GM12878 (cell line): ENCODE measurements around the gene CHRNG. TPM values are rescaled to one million over a fixed set of nuclear protein-coding genes. Genes with fewer than 3 reads are reported as not detected.
A peak's percentile ranks its signal among the peaks of the same experiment; 100 is the strongest.

ENCODE experiments used
- ATAC-seq: fragments of 200-7000 bp; cut with Tn5 transposase; 3 replicates; pipeline ENCODE4 v1.9.1; 2020; ENCODE audit warnings: mild to moderate bottlenecking, moderate library complexity
- BruUV-seq: library from RNA; stranded (reverse); fragments of 400-500 nt; replicated peaks from 2 replicates; lab custom pipeline; 2021; lab: Mats Ljungman, UMichigan
- CTCF ChIA-PET: fragments of 300-600 bp; sonication (Branson Sonifier 250); formaldehyde crosslinking; extraction: SDS; loops from one replicate; lab custom pipeline; 2021; ENCODE audit warnings: inconsistent platforms; lab: Yijun Ruan, JAX
- POLR2A ChIA-PET: fragments of 350-600 bp; formaldehyde crosslinking; extraction: SDS; loops from one replicate; lab custom pipeline; 2021; ENCODE audit warnings: inconsistent platforms; lab: Charles Lee
- RAD21 ChIA-PET: fragments of 300-600 bp; sonication (Branson Sonifier 250); formaldehyde crosslinking; loops from one replicate; lab custom pipeline; 2023; ENCODE audit warnings: antibody characterized with exemption; ENCODE audit not compliant: unreplicated experiment; lab: Charles Lee
- SMC1A ChIA-PET: fragments of 300-600 bp; sonication (Branson Sonifier 250); formaldehyde crosslinking; loops from one replicate; lab custom pipeline; 2023; ENCODE audit not compliant: unreplicated experiment, uncharacterized antibody; lab: Charles Lee
- DNase-seq: peaks from one replicate; pipeline ENCODE4 v3.0.0-alpha.2; 2011; ENCODE audit warnings: low read depth, low spot score
- FAIRE-seq: peaks from 3 replicates; lab custom pipeline; 2011; peaks lifted over from hg19 to GRCh38; lab: Jason Lieb, UNC
- H2AFZ ChIP-seq: 2 replicates; pipeline ENCODE4 v1.6.0; 2011; ENCODE audit warnings: low read depth, low read length, control low read depth; ENCODE audit not compliant: control insufficient read depth
- H3K27ac ChIP-seq: 2 replicates; pipeline ENCODE4 v1.5.1; 2011; ENCODE audit warnings: control low read depth; ENCODE audit not compliant: control insufficient read depth, insufficient read depth
- H3K27me3 ChIP-seq, 2 experiments: replicated peaks in 1 of 2; 2 replicates each; pipeline versions ENCODE4 v1.6.0 to v1.6.1; 2011; ENCODE audit warnings: low read length in 1 of 2; ENCODE audit not compliant: control insufficient read depth in 2 of 2, insufficient read depth in 2 of 2
- H3K36me3 ChIP-seq, 2 experiments: 2 replicates each; pipeline ENCODE4 v1.5.1; 2011; ENCODE audit warnings: low read length in 1 of 2; ENCODE audit not compliant: control insufficient read depth in 2 of 2, insufficient read depth in 2 of 2
- H3K4me1 ChIP-seq: 2 replicates; pipeline ENCODE4 v1.6.1; 2011; ENCODE audit warnings: mild to moderate bottlenecking, low read length, moderate library complexity, mixed read lengths; ENCODE audit not compliant: control insufficient read depth, insufficient read depth
- H3K4me2 ChIP-seq: 2 replicates; pipeline ENCODE4 v1.6.0; 2011; ENCODE audit warnings: control low read depth; ENCODE audit not compliant: control insufficient read depth, insufficient read depth
- H3K4me3 ChIP-seq: fragments of 200-600 bp; sonication (generic); 2 replicates; pipeline ENCODE4 v1.5.1; 2016
- H3K79me2 ChIP-seq: 2 replicates; pipeline ENCODE4 v1.6.0; 2011; ENCODE audit warnings: low read length; ENCODE audit not compliant: control insufficient read depth, insufficient read depth
- H3K9ac ChIP-seq: 2 replicates; pipeline ENCODE4 v1.8.0; 2011; ENCODE audit warnings: low read length, control low read depth, mixed read lengths; ENCODE audit not compliant: control insufficient read depth, insufficient read depth
- H3K9me3 ChIP-seq: replicated peaks from 3 replicates; pipeline ENCODE4 v1.5.1; 2011; ENCODE audit warnings: mild to moderate bottlenecking, low read length; ENCODE audit not compliant: control insufficient read depth, insufficient read depth
- H4K20me1 ChIP-seq: 2 replicates; pipeline ENCODE4 v1.6.0; 2011; ENCODE audit not compliant: control insufficient read depth, insufficient read depth
- ATF3 ChIP-seq: IDR thresholded peaks from 2 replicates; pipeline ENCODE4 v1.6.1; 2011; ENCODE audit warnings: low read depth, mild to moderate bottlenecking, low read length, moderate library complexity, borderline replicate concordance; ENCODE audit errors: extremely low read depth
- BMI1 ChIP-seq: fragments of 450-650 bp; IDR thresholded peaks from 2 replicates; pipeline ENCODE4 v1.6.1; 2016; ENCODE audit warnings: mild to moderate bottlenecking, moderate library complexity, borderline replicate concordance
- CREM ChIP-seq: IDR thresholded peaks from 2 replicates; pipeline ENCODE4 v1.6.1; 2014; ENCODE audit warnings: antibody characterized with exemption, low read depth
- EED ChIP-seq: sonication (generic); IDR thresholded peaks from 2 replicates; pipeline ENCODE4 v1.6.1; 2016; ENCODE audit warnings: antibody characterized with exemption, low read depth
- FOXK2 ChIP-seq: fragments of 450-650 bp; IDR thresholded peaks from 2 replicates; pipeline ENCODE4 v1.6.1; 2017; ENCODE audit warnings: mild to moderate bottlenecking, moderate library complexity
- IKZF1 ChIP-seq: fragments of 450-650 bp; conservative IDR thresholded peaks from 2 replicates; pipeline ENCODE4 v1.6.1; 2017; ENCODE audit warnings: antibody characterized with exemption, mild to moderate bottlenecking
- IRF4 ChIP-seq: IDR thresholded peaks from 2 replicates; pipeline ENCODE4 v1.6.1; 2011; ENCODE audit warnings: low read depth, low read length
- LARP7 ChIP-seq: fragments of 450-650 bp; IDR thresholded peaks from 2 replicates; pipeline ENCODE4 v1.6.1; 2017; ENCODE audit warnings: mild to moderate bottlenecking
- MEF2B ChIP-seq: fragments of 450-650 bp; IDR thresholded peaks from 2 replicates; pipeline ENCODE4 v1.6.1; 2018; ENCODE audit warnings: mild to moderate bottlenecking, moderate library complexity; ENCODE audit not compliant: partially characterized antibody, poor library complexity, severe bottlenecking
- MYC ChIP-seq: IDR thresholded peaks from 2 replicates; pipeline ENCODE4 v1.6.1; 2011; ENCODE audit warnings: mild to moderate bottlenecking, low read length, moderate library complexity, inconsistent platforms; ENCODE audit not compliant: insufficient read depth, insufficient replicate concordance, insufficient read length, severe bottlenecking
- PAX8 ChIP-seq: fragments of 450-650 bp; IDR thresholded peaks from 2 replicates; pipeline ENCODE4 v1.6.1; 2017; ENCODE audit warnings: mild to moderate bottlenecking, moderate library complexity
- PBX3 ChIP-seq: IDR thresholded peaks from 2 replicates; pipeline ENCODE4 v1.6.1; 2011; ENCODE audit warnings: mild to moderate bottlenecking, low read depth, low read length, moderate library complexity; ENCODE audit not compliant: insufficient replicate concordance
- RFX5 ChIP-seq: IDR thresholded peaks from 2 replicates; pipeline ENCODE4 v1.6.1; 2011; ENCODE audit warnings: low read depth, low read length, improper control_type of control experiment
- STAT1 ChIP-seq: fragments of 450-650 bp; conservative IDR thresholded peaks from 2 replicates; pipeline ENCODE4 v1.6.1; 2014; ENCODE audit warnings: antibody characterized with exemption, mild to moderate bottlenecking
- STAT3 ChIP-seq: IDR thresholded peaks from 2 replicates; pipeline ENCODE4 v1.6.1; 2011; ENCODE audit warnings: low read depth, low read length, improper control_type of control experiment
- TCF3 ChIP-seq: IDR thresholded peaks from 2 replicates; pipeline ENCODE4 v1.6.1; 2012; ENCODE audit warnings: low read depth, mild to moderate bottlenecking, low read length, borderline replicate concordance; ENCODE audit not compliant: insufficient read depth
- ZBED1 ChIP-seq: IDR thresholded peaks from 2 replicates; pipeline ENCODE4 v1.6.1; 2016; ENCODE audit warnings: borderline replicate concordance
- WGBS: methylation state at CpG from one replicate; pipeline ENCODE4 v1.1.6; 2016; ENCODE audit warnings: low lambda C conversion rate; ENCODE audit not compliant: insufficient replicate concordance, insufficient coverage; ENCODE audit errors: missing lambda C conversion rate; 5-methylcytosine and 5-hydroxymethylcytosine counted together
- in situ Hi-C: fragments of 300-500 bp; cut with MboI; formaldehyde crosslinking; loops from 9 replicates; pipeline ENCODE4 v1.14.3; 2018; ENCODE audit warnings: mixed read lengths
- intact Hi-C: fragments of 100-400 bp; cut with micrococcal nuclease; formaldehyde crosslinking; loops from one replicate; pipeline ENCODE4 v1.14.2; 2022; ENCODE audit not compliant: unreplicated experiment
- polyA plus RNA-seq, 11 experiments: library from polyadenylated mRNA; depleted of rRNA in 4 of 11; unstranded in 6 of 11; stranded (reverse) in 5 of 11; fragments of >200 nt; fragmentation: Nextera tagmentation in 4 of 11; fragmentation: Illumina TruSeq in 1 of 11; extraction: Ambion mirVana in 4 of 11; extraction: Trizol in 1 of 11; gene quantifications; 1 replicate in 1 of 11; 2 replicates in 10 of 11; pipeline versions ENCODE4 v1.2.1 to v1.2.3, GENCODE V29; 2011 to 2016; ENCODE audit warnings: inconsistent platforms in 2 of 11, missing spikeins in 2 of 11, low read depth in 1 of 11
- total RNA-seq, 4 experiments: library from RNA; depleted of rRNA in 3 of 4; stranded (reverse); fragments of >200 nt in 3 of 4; fragmentation: Illumina TruSeq in 1 of 4; extraction: Trizol in 1 of 4; gene quantifications; 2 replicates each; pipeline versions ENCODE4 v1.2.1 to v1.2.3, GENCODE V29; 2013 to 2021

The CHRNG gene
- total and polyA plus RNA-seq, 10 of the 15 experiments (the other 5 are each of a cell fraction or from before 2014, with no cell fraction given): 0.17 TPM; not detected in 9

- CTCF ChIA-PET: no interaction called here
- DNase-seq (no peak), FAIRE-seq (no peak), ATAC-seq (no peak)
- H2AFZ ChIP-seq: no peak overlapping the region
- peaks cover 37% of the 10 kb centered on the region for H3K79me2 ChIP-seq
- in situ Hi-C loops (no loop called here), intact Hi-C loops (no loop called here)
- SMC1A ChIA-PET: no interaction called here
- no peaks in the 10 kb centered on the region for H3K27me3 ChIP-seq
- H3K36me3 ChIP-seq: peaks cover 3 to 22% of the 10 kb centered on the region in 2 experiments
- no peaks in the 10 kb centered on the region for H3K9me3 ChIP-seq
- RAD21 ChIA-PET: no interaction called here
- no peaks in the 10 kb centered on the region; the same call in 1 of the 2 replicates for H3K4me1 ChIP-seq
- H4K20me1 ChIP-seq: 0 out of 2 replicates have a peak, but pooled peaks cover 3% of the 10 kb centered on the region
- no peak for TF ChIP-seq RFX5
- H3K4me2 ChIP-seq: no peak overlapping the region
- POLR2A ChIA-PET: no interaction called here
- 79% methylated on average over 3 of the region's 3 CpGs for WGBS
- no TSS peak for BruUV-seq
- H3K4me3 ChIP-seq: no peak overlapping the region
- H3K9ac ChIP-seq: no peak overlapping the region
- H3K27ac ChIP-seq: no peak overlapping the region
These were observed 16.9 kb downstream of the CHRNG start for GRCh38 chr2:232556426-232556825.

GRCh38 chr2:232562515-232563151 is 23.1 kb downstream of the CHRNG start:
- Histone ChIP-seq H2AFZ (no peak overlapping the region), H3K79me2 (no peaks in the 10 kb centered on the region), H3K4me3 (no peak overlapping the region), H3K27me3 (no peaks in the 10 kb centered on the region), H3K9ac (no peak overlapping the region), H4K20me1 (no peaks in the 10 kb centered on the region), H3K4me2 (no peak overlapping the region), H3K9me3 (no peaks in the 10 kb centered on the region), H3K27ac (no peak overlapping the region), H3K36me3 (peaks cover 9 to 34% of the 10 kb centered on the region in 2 experiments), H3K4me1 (peaks cover 4% of the 10 kb centered on the region; the same call in 1 of the 2 replicates)
- CTCF ChIA-PET: interaction anchor here (0.6 to 1.6 kb wide), 4 partner anchors 8 to 656 kb away, joined by 3 to 5 read pairs (median 4); partner anchors contain the start of gene CHRNG
- in situ Hi-C loops (no loop called here), intact Hi-C loops (no loop called here)
- 66% methylated on average over 8 of the region's 8 CpGs for WGBS
- FAIRE-seq: no peak
- ATAC-seq: peak; percentile 85
- no peak for DNase-seq
- POLR2A ChIA-PET: interaction anchor here (0.6 to 1.0 kb wide), 5 partner anchors 9 to 681 kb away, joined by 3 to 5 read pairs (median 3); partner anchors contain the start of genes EIF4E2 and TIGD1
- RAD21 ChIA-PET: no interaction called here
- no TSS peak for BruUV-seq
- SMC1A ChIA-PET: interaction anchor here (2.1 kb wide), 1 partner anchor 16 kb away, joined by 7 read pairs; no protein-coding TSS in a partner anchor
- TF ChIP-seq PBX3 (no peak), STAT1 (no peak), LARP7 (no peak), ATF3 (no peak), IRF4 (no peak), STAT3 (no peak), ZBED1 (no peak), PAX8 (no peak), FOXK2 (no peak), IKZF1 (no peak), BMI1 (no peak), MYC (no peak), EED (no peak), CREM (no peak), TCF3 (no peak), MEF2B (no peak)
